Measurements from ENCODE around the gene KDM4E. TPM values are rescaled to one million over a fixed set of nuclear protein-coding genes. Genes with fewer than 3 reads are reported as not detected.

The KDM4E gene
- polyA plus RNA-seq, 1 donor (not counting 4 experiments of a cell fraction or from before 2014, with no cell fraction given) = not detected

- no peak overlapping the region for H3K9ac ChIP-seq (ENCODE audit: control insufficient read depth, extremely low read depth, insufficient read depth, low read length)
- FAIRE-seq (no peak), DNase-seq (ENCODE audit: low read depth, low spot score) (no peak)
- no peak overlapping the region for H2AFZ ChIP-seq (ENCODE audit: control insufficient read depth, low read length)
- no peaks in the 10 kb centered on the region for H4K20me1 ChIP-seq (ENCODE audit: control insufficient read depth, extremely low read depth, insufficient read depth, low read length)
- no peaks in the 10 kb centered on the region for H3K9me3 ChIP-seq (ENCODE audit: control insufficient read depth, low read depth, low read length)
- no peaks in the 10 kb centered on the region for H3K36me3 ChIP-seq (ENCODE audit: control insufficient read depth in 2 of 2, extremely low read depth in 1 of 2, insufficient read depth in 2 of 2, low read length in 2 of 2)
- dilution Hi-C loops (cut with MboI; ENCODE audit: extremely low pct_ligation_motif_present, low sequenced_read_pairs) = no loop called here
- no peaks in the 10 kb centered on the region for H3K4me1 ChIP-seq (ENCODE audit: control insufficient read depth, extremely low read depth, insufficient read depth, low read length)
- no peaks in the 10 kb centered on the region for H3K9me1 ChIP-seq (ENCODE audit: control insufficient read depth, extremely low read depth, insufficient read depth, low read length)
- peaks cover 5% of the 10 kb centered on the region for H3K27me3 ChIP-seq (ENCODE audit: control insufficient read depth, extremely low read depth, insufficient read depth, low read length)
- no peak overlapping the region for H3K27ac ChIP-seq (ENCODE audit: control insufficient read depth, insufficient read depth, low read length)
- no peaks in the 10 kb centered on the region for H3K79me2 ChIP-seq (ENCODE audit: control insufficient read depth, insufficient read depth, low read length)
- H3K4me3 ChIP-seq (ENCODE audit: control insufficient read depth in 2 of 3, extremely low read depth in 1 of 3, insufficient read depth in 2 of 3, low read depth in 1 of 3, low read length in 3 of 3) = no peak overlapping the region
- no peak overlapping the region for H3K4me2 ChIP-seq (ENCODE audit: control insufficient read depth, extremely low read depth, insufficient read depth, low read depth, low read length)
- TF ChIP-seq EZH2 (IDR thresholded peaks at IDR 0.05; ENCODE audit: low read length) = no peak
- no peak for TF ChIP-seq CTCF (optimal IDR thresholded peaks at IDR 0.05 in 1 of 3, IDR thresholded peaks at IDR 0.05 in 1 of 3, conservative IDR thresholded peaks at IDR 0.05 in 1 of 3; ENCODE audit: extremely low read depth in 1 of 3, insufficient read depth in 2 of 3, low read length in 3 of 3)
Measured at GRCh38 chr11:94987378-94987777, 37.7 kb upstream of the KDM4E start.

DNA sequence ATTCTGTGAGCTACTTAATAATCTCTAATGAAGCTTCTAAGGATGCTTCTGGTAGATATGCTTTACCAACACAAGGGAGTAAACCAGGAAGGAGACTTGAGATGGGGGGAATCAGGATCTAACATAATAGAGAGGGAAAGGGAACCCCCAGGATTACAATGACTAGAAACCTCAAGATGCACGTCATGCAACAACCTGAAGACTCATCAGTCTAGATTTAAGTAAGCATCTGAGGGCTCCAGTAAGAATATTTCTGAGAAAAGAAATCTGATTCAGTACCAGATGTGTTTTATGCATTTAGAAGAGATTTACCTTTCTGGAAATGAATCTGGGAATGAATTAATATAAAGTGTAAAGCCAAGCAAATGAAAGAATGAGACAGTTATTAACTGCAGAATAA, 36.3 kb upstream of the KDM4E start:
- dilution Hi-C loops (cut with MboI; ENCODE audit: extremely low pct_ligation_motif_present, low sequenced_read_pairs) = no loop called here
- no peaks in the 10 kb centered on the region for H3K9me3 ChIP-seq (ENCODE audit: control insufficient read depth, low read depth, low read length)
- no peaks in the 10 kb centered on the region for H3K36me3 ChIP-seq (ENCODE audit: control insufficient read depth in 2 of 2, extremely low read depth in 1 of 2, insufficient read depth in 2 of 2, low read length in 2 of 2)
- H2AFZ ChIP-seq (ENCODE audit: control insufficient read depth, low read length) = no peak overlapping the region
- DNase-seq (ENCODE audit: low read depth, low spot score) = no peak
- no peaks in the 10 kb centered on the region for H3K9me1 ChIP-seq (ENCODE audit: control insufficient read depth, extremely low read depth, insufficient read depth, low read length)
- no peaks in the 10 kb centered on the region for H3K79me2 ChIP-seq (ENCODE audit: control insufficient read depth, insufficient read depth, low read length)
- H3K4me1 ChIP-seq (ENCODE audit: control insufficient read depth, extremely low read depth, insufficient read depth, low read length) = no peaks in the 10 kb centered on the region
- TF ChIP-seq EZH2 (IDR thresholded peaks at IDR 0.05; ENCODE audit: low read length) = no peak
- no peak for TF ChIP-seq CTCF (optimal IDR thresholded peaks at IDR 0.05 in 1 of 3, IDR thresholded peaks at IDR 0.05 in 1 of 3, conservative IDR thresholded peaks at IDR 0.05 in 1 of 3; ENCODE audit: extremely low read depth in 1 of 3, insufficient read depth in 2 of 3, low read length in 3 of 3)
- no peak for FAIRE-seq
- H3K27me3 ChIP-seq (ENCODE audit: control insufficient read depth, extremely low read depth, insufficient read depth, low read length) = peaks cover 5% of the 10 kb centered on the region
- H3K4me2 ChIP-seq (ENCODE audit: control insufficient read depth, extremely low read depth, insufficient read depth, low read depth, low read length) = no peak overlapping the region
- H3K4me3 ChIP-seq (ENCODE audit: control insufficient read depth in 2 of 3, extremely low read depth in 1 of 3, insufficient read depth in 2 of 3, low read depth in 1 of 3, low read length in 3 of 3) = no peak overlapping the region
- H3K27ac ChIP-seq (ENCODE audit: control insufficient read depth, insufficient read depth, low read length) = no peak overlapping the region
- no peak overlapping the region for H3K9ac ChIP-seq (ENCODE audit: control insufficient read depth, extremely low read depth, insufficient read depth, low read length)
- H4K20me1 ChIP-seq (ENCODE audit: control insufficient read depth, extremely low read depth, insufficient read depth, low read length) = no peaks in the 10 kb centered on the region
